Heart left ventricle (tissue), 16 donors: ENCODE measurements around the gene CUEDC2. TPM values are rescaled to one million over a fixed set of nuclear protein-coding genes. Genes with fewer than 3 reads are reported as not detected.

Experiments
- ATAC-seq, 4 donors: fragments of 200-7000 bp; cut with Tn5 transposase; one replicate each; pipeline ENCODE4 v1.9.1; 2020 to 2022; ENCODE audit warnings: moderate library complexity in 4 of 4, mild to moderate bottlenecking in 3 of 4, moderate number of reproducible peaks in 1 of 4
- DNase-seq, 5 donors: peaks; one replicate each; pipeline ENCODE4 v3.0.0-alpha.2; 2020
- H3K27ac ChIP-seq, 12 donors: fragments of 200-600 bp; sonication (generic) in 4 of 12; one replicate each; pipeline versions ENCODE4 v1.5.0 to v1.8.0; 2016 to 2022; ENCODE audit warnings: mild to moderate bottlenecking in 2 of 12
- H3K27me3 ChIP-seq, 9 donors: fragments of 200-600 bp; sonication (generic) in 2 of 9; one replicate each; pipeline versions ENCODE4 v1.5.1 to v1.8.0; 2016 to 2022; ENCODE audit warnings: mild to moderate bottlenecking in 3 of 9
- H3K36me3 ChIP-seq, 9 donors: fragments of 200-600 bp; sonication (generic) in 2 of 9; one replicate each; pipeline versions ENCODE4 v1.5.0 to v1.8.0; 2018 to 2022; ENCODE audit warnings: mild to moderate bottlenecking in 2 of 9
- H3K4me1 ChIP-seq, 12 donors: fragments of 200-600 bp; sonication (generic) in 4 of 12; one replicate each; pipeline versions ENCODE4 v1.5.0 to v1.8.0; 2016 to 2022; ENCODE audit warnings: mild to moderate bottlenecking in 3 of 12
- H3K4me3 ChIP-seq, 12 donors: fragments of 200-600 bp; sonication (generic) in 4 of 12; one replicate each; pipeline versions ENCODE4 v1.5.0 to v1.8.0; 2017 to 2022; ENCODE audit warnings: mild to moderate bottlenecking in 9 of 12, moderate library complexity in 4 of 12
- H3K9me3 ChIP-seq, 12 donors: fragments of 200-600 bp; sonication (generic) in 4 of 12; one replicate each; pipeline versions ENCODE4 v1.5.0 to v1.8.0; 2016 to 2022; ENCODE audit warnings: mild to moderate bottlenecking in 1 of 12
- POLR2A ChIP-seq, 2 donors: fragments of 450-650 bp; IDR thresholded peaks; one replicate each; pipeline ENCODE4 v1.6.1; 2017; ENCODE audit warnings: antibody characterized with exemption in 2 of 2, mild to moderate bottlenecking in 2 of 2, moderate library complexity in 2 of 2
- WGBS, 4 donors: extraction: QIAGEN DNeasy Blood & Tissue Kit in 2 of 4; methylation state at CpG; one replicate each; pipeline versions ENCODE4 v1.1.5 to v1.1.7; 2013 to 2018; 5-methylcytosine and 5-hydroxymethylcytosine counted together
- intact Hi-C, 10 donors: fragments of 100-400 bp; cut with DNase I; formaldehyde crosslinking; loops; one replicate each; pipeline versions ENCODE4 v1.11.1 to v1.14.2; 2022
- polyA plus RNA-seq, 2 donors: library from polyadenylated mRNA; stranded (reverse); fragments of 200-250 nt; gene quantifications; one replicate each; pipeline ENCODE4 v1.2.3, GENCODE V29; 2013
- total RNA-seq, 9 donors: library from RNA; depleted of rRNA in 2 of 9; stranded (reverse); fragments of >200 nt in 2 of 9; fragmentation: NEBNext Ultra II Directional in 3 of 9; extraction: Animal tissue kit (Norgen Biotek cat#: 25700) in 3 of 9; gene quantifications; one replicate each; pipeline versions ENCODE4 v1.1.0 to v1.2.4, GENCODE V29; 2016 to 2023
- TF ChIP-seq, protein P1 (sequence below), 12 donors: fragments of 200-600 bp; sonication (generic) in 4 of 12; IDR thresholded peaks; one replicate each; pipeline versions ENCODE4 v1.5.0 to v1.8.0; 2018 to 2022; ENCODE audit warnings: antibody characterized with exemption in 12 of 12, mild to moderate bottlenecking in 5 of 12
- donor health status: ischemic (EF 13 %, LVEDD 7.1; RV severe dilation, severe dysfunction).
- donor health status: healthy with polysubstance abuse.
- donor health status: DM: no; HTN: yes; CAD: no.
- donor health status: DM: no; HTN: no; CAD: no.
- donor health status: ischemic (EF 25% LVEDD 6.9; RV normal size, moderate dysfunction).
- donor health status: ischemic (EF 25% LVEDD 5.7; RV mildly dilated, moderate dysfunction).
- donor health status: healthy.
- donor health status: DM: yes; HTN: yes; CAD: no.
- donor health status: ischemic (EF 35%, LVEDD 5.7; RV mildly dilated, moderate dysfunction).
- donor health status: nonischemic (EF 11% LVEDD 7.7; RV severe dilation, severe dysfunction).
- donor health status: DM: yes; HTN: yes; CAD: no.
- donor health status: PGD.
- donor health status: ischemic (EF 29% LVEDD 5.4; RV normal size, mild dysfunction).
- donor health status: nonischemic (EF 23%, LVEDD 6.1; RV moderate dilation, normal function).

The CUEDC2 gene
- total and polyA plus RNA-seq, 11 donors, result 62.0 to 107 (median 79.2) TPM

DNA sequence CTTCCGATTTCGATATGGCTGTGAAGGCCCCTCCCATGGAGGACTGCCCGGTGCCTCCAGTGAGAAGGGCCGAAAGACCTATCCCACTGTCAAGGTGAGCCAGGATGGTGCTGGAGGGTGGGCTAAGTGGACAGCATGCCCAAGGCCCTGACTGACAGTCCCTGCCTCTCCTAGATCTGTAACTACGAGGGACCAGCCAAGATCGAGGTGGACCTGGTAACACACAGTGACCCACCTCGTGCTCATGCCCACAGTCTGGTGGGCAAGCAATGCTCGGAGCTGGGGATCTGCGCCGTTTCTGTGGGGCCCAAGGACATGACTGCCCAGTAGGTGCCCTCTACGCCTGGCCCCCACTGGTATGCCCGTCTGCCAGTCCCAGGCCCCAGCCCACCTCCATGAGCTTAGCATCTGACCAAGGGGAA, 35.6 kb downstream of the CUEDC2 start:
- WGBS, 4 donors, result 86 to 94% (median 91%) methylated on average over 11 to 12 of the region's 12 CpGs
- DNase-seq, result peak in 1 of 5 donors; percentile 18

DNA sequence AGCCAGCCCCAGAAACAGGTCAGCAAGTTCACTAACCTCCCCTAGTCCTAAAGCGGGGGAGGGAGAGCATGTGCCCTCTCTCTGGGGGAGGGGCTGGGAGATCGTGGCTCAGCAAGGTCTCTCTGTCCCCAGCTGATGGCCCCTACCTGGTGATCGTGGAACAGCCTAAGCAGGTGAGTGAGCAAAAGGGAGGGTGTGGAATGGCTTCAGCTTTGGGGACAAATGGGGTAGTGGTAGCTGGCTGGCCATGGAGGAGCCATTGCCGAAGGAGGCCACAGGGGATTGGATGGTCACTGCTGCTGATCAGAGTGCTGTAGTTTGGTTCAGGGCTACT, 36.1 kb downstream of the CUEDC2 start:
- DNase-seq (no peak), ATAC-seq (no peak)
- 55 to 70% (median 62%) methylated on average over 4 of the region's 4 CpGs for WGBS, 4 donors
- Histone ChIP-seq H3K36me3 (peaks cover 0 to 45% (median 11%) of the 10 kb centered on the region in 9 donors), H3K9me3 (no peaks in the 10 kb centered on the region), H3K4me3 (peak overlapping the region in 11 of 12 donors; percentile 50 to 91 (median 73)), H3K27me3 (no peaks in the 10 kb centered on the region), H3K4me1 (peaks cover 3 to 53% (median 33%) of the 10 kb centered on the region in 12 donors), H3K27ac (peak overlapping the region; percentile 35 to 99 (median 96))
- TF ChIP-seq POLR2A (IDR thresholded peaks at IDR 0.05), result no peak
- TF ChIP-seq, protein P1, sequence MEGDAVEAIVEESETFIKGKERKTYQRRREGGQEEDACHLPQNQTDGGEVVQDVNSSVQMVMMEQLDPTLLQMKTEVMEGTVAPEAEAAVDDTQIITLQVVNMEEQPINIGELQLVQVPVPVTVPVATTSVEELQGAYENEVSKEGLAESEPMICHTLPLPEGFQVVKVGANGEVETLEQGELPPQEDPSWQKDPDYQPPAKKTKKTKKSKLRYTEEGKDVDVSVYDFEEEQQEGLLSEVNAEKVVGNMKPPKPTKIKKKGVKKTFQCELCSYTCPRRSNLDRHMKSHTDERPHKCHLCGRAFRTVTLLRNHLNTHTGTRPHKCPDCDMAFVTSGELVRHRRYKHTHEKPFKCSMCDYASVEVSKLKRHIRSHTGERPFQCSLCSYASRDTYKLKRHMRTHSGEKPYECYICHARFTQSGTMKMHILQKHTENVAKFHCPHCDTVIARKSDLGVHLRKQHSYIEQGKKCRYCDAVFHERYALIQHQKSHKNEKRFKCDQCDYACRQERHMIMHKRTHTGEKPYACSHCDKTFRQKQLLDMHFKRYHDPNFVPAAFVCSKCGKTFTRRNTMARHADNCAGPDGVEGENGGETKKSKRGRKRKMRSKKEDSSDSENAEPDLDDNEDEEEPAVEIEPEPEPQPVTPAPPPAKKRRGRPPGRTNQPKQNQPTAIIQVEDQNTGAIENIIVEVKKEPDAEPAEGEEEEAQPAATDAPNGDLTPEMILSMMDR (IDR thresholded peaks at IDR 0.05), result no peak
- intact Hi-C loops, result loop anchor here in 8 of 10 donors (2.0 to 10.0 kb wide), 7 partner anchors 81 to 229 kb away; partner anchors contain the start of gene ELOVL3 (in 1 of the 8)

More for the DNA sequence above, 35.6 kb downstream of the CUEDC2 start:
- peak overlapping the region in 6 of 12 donors; percentile 89 to 99 (median 97) for H3K27ac ChIP-seq
- peak overlapping the region in 8 of 12 donors; percentile 64 to 91 (median 76) for H3K4me3 ChIP-seq
- peaks cover 3 to 53% (median 33%) of the 10 kb centered on the region in 12 donors for H3K4me1 ChIP-seq
- intact Hi-C loops, result loop anchor here in 8 of 10 donors (2.0 to 10.0 kb wide), 7 partner anchors 81 to 229 kb away; partner anchors contain the start of gene ELOVL3 (in 1 of the 8)
- no peaks in the 10 kb centered on the region for H3K9me3 ChIP-seq
- no peak for ATAC-seq
- peaks cover 0 to 49% (median 16%) of the 10 kb centered on the region in 9 donors for H3K36me3 ChIP-seq
- no peaks in the 10 kb centered on the region for H3K27me3 ChIP-seq
- TF ChIP-seq POLR2A (IDR thresholded peaks at IDR 0.05), result no peak
- TF ChIP-seq, protein P1 (IDR thresholded peaks at IDR 0.05), result no peak

DNA sequence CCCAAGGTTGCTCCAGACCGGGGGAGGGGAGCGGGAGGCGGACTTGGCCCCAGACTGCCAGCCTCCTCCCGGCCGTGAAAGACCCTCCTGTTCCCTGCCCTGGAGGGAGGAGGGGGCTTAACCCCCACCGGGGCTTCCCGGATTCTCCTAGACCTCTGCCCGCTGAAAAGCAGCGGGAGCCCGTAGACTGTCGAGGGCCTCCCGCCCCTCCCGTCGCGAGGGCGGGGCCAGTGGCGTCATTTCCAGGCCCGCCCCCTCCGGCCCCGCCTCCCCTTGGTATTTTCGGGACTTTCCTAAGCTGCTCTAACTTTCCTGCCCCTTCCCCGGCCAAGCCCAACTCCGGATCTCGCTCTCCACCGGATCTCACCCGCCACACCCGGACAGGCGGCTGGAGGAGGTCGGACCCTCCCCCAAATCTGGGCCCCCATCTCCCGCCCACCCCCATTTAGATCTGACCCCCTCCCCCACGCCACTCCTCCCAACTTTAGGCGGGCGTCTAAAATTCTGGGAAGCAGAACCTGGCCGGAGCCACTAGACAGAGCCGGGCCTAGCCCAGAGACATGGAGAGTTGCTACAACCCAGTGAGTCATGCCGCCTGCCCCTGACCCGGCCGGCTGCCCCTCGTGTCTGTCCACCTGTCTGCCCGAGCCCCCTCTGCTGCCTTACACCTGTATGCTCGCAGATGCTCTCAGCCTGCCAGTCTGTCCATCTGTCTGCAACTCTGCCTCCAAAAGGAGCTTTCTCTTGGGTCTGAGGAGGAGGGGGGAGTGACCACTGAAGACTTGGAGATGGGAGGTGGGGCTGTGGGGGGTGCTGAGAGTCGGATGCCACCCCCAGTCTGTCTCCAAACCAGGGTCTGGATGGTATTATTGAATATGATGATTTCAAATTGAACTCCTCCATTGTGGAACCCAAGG, 36.7 kb downstream of the CUEDC2 start, which contains the start of gene NFKB2:
NFKB2 (plus strand) TSS at position 306 of the 917 bp plus-strand sequence; CDS start at position 561, 255 bp downstream.
- ATAC-seq, result peak; percentile 67 to 82 (median 68)
- peak in 1 of 2 donors; percentile 70 for TF ChIP-seq POLR2A (IDR thresholded peaks at IDR 0.05)
- TF ChIP-seq, protein P1 (IDR thresholded peaks at IDR 0.05), result no peak
- H3K36me3 ChIP-seq, result peaks cover 0 to 39% (median 5%) of the 10 kb centered on the region in 9 donors
- peaks cover 3 to 53% (median 33%) of the 10 kb centered on the region in 12 donors for H3K4me1 ChIP-seq
- intact Hi-C loops, result loop anchor here in 9 of 10 donors (2.0 to 10.0 kb wide), 10 partner anchors 25 to 228 kb away; partner anchors contain the start of genes FBXL15 (in 3 of the 9) and ELOVL3 (in 1 of the 9)
- H3K27ac ChIP-seq, result peak within 1 kb of the TSS; percentile 89 to 99 (median 96)
- no peaks in the 10 kb centered on the region for H3K27me3 ChIP-seq
- 1% methylated on average over 22 to 42 of the region's 42 CpGs for WGBS, 4 donors
- H3K9me3 ChIP-seq, result no peaks in the 10 kb centered on the region
- DNase-seq, result peak; percentile 88 to 93 (median 91)
- peak within 1 kb of the TSS; percentile 50 to 91 (median 75) for H3K4me3 ChIP-seq
